B cell (primary cell): ENCODE results near the gene FCGBP. TPM values are rescaled to one million over a fixed set of nuclear protein-coding genes. Genes with fewer than 3 reads are reported as not detected.

Experiments
- ATAC-seq: fragments of 200-7000 bp; cut with Tn5 transposase; one replicate; pipeline ENCODE4 v1.10.0; 2021; ENCODE audit warnings: low read depth, mild to moderate bottlenecking, moderate number of reproducible peaks, moderate library complexity
- CTCF ChIA-PET: fragments of 350-600 bp; sonication (Branson Sonifier 250); formaldehyde crosslinking; loops from one replicate; lab custom pipeline; 2021; ENCODE audit warnings: antibody characterized with exemption, inconsistent platforms; lab: Charles Lee
- POLR2A ChIA-PET: fragments of 350-600 bp; sonication (Branson Sonifier 250); formaldehyde crosslinking; loops from one replicate; lab custom pipeline; 2021; ENCODE audit warnings: antibody characterized with exemption; lab: Charles Lee
- DNase-seq: peaks from one replicate; pipeline ENCODE4 v3.0.0; 2013
- H2AFZ ChIP-seq: 2 replicates; pipeline ENCODE4 v1.6.1; 2012; ENCODE audit warnings: mild to moderate bottlenecking, low read depth, low read length; ENCODE audit not compliant: insufficient read depth, poor library complexity, severe bottlenecking
- H3K27ac ChIP-seq, 2 donors: 1 replicate in 1 of 2; 2 replicates in 1 of 2; pipeline ENCODE4 v1.5.1; 2012 to 2013; ENCODE audit warnings: low read length in 2 of 2, mild to moderate bottlenecking in 2 of 2, moderate library complexity in 1 of 2
- H3K27me3 ChIP-seq, 4 experiments: fragments of 200-600 bp in 1 of 4; sonication (generic) in 1 of 4; replicated peaks in 1 of 4; 1 replicate in 2 of 4; 2 replicates in 2 of 4; pipeline versions ENCODE4 v1.6.1 to v1.7.0; 2013 to 2016; ENCODE audit warnings: low read length in 3 of 4, mild to moderate bottlenecking in 2 of 4, mixed read lengths in 1 of 4, moderate library complexity in 1 of 4; ENCODE audit not compliant: insufficient read depth in 4 of 4, control insufficient read depth in 3 of 4; ENCODE audit errors: control extremely low read depth in 1 of 4
- H3K36me3 ChIP-seq, 2 experiments: replicated peaks in 1 of 2; 1 replicate in 1 of 2; 2 replicates in 1 of 2; pipeline versions ENCODE4 v1.6.1 to v1.7.1; 2013; ENCODE audit warnings: low read length in 1 of 2; ENCODE audit not compliant: insufficient read depth in 2 of 2, control insufficient read depth in 1 of 2; ENCODE audit errors: control extremely low read depth in 1 of 2, extremely low read depth in 1 of 2
- H3K4me1 ChIP-seq, 2 donors: fragments of 200-600 bp in 1 of 2; sonication (generic) in 1 of 2; 1 replicate in 1 of 2; 2 replicates in 1 of 2; pipeline versions ENCODE4 v1.5.1 to v1.6.1; 2013 to 2017; ENCODE audit warnings: low read length in 2 of 2; ENCODE audit not compliant: control insufficient read depth in 2 of 2, insufficient read depth in 2 of 2
- H3K4me2 ChIP-seq: replicated peaks from 2 replicates; pipeline ENCODE3; 2012; ENCODE audit warnings: mild to moderate bottlenecking, low read depth, low read length; ENCODE audit not compliant: poor library complexity, severe bottlenecking
- H3K4me3 ChIP-seq, 5 experiments: fragments of 200-600 bp in 1 of 5; sonication (generic) in 1 of 5; 1 replicate in 3 of 5; 2 replicates in 2 of 5; pipeline versions ENCODE4 v1.5.1 to v1.7.0; 2011 to 2016; ENCODE audit warnings: low read length in 4 of 5, mild to moderate bottlenecking in 4 of 5, low read depth in 2 of 5, control low read depth in 1 of 5, moderate library complexity in 1 of 5; ENCODE audit not compliant: insufficient read depth in 1 of 5; ENCODE audit errors: control extremely low read depth in 1 of 5, extremely low read depth in 1 of 5
- H3K79me2 ChIP-seq: fragments of 200-600 bp; sonication (generic); one replicate; pipeline ENCODE4 v1.6.0; 2016; ENCODE audit warnings: low read length; ENCODE audit not compliant: control insufficient read depth, insufficient read depth
- H3K9ac ChIP-seq: fragments of 200-600 bp; sonication (generic); 2 replicates; pipeline ENCODE4 v1.6.1; 2017; ENCODE audit warnings: mild to moderate bottlenecking, low read length, moderate library complexity
- H3K9me3 ChIP-seq, 3 donors: one replicate each; pipeline versions ENCODE4 v1.6.1 to v1.7.1; 2013; ENCODE audit warnings: low read length in 2 of 3; ENCODE audit not compliant: control insufficient read depth in 2 of 3, insufficient read depth in 1 of 3; ENCODE audit errors: control extremely low read depth in 1 of 3
- H4K20me1 ChIP-seq: 2 replicates; pipeline ENCODE4 v1.6.0; 2012; ENCODE audit warnings: mild to moderate bottlenecking, low read length; ENCODE audit not compliant: insufficient read depth, control insufficient read depth, poor library complexity, severe bottlenecking
- H3K27ac Mint-ChIP-seq: one replicate; pipeline ENCODE4 v1.8.0; 2021; ENCODE audit warnings: mixed read lengths
- H3K27me3 Mint-ChIP-seq: one replicate; pipeline ENCODE4 v1.8.0; 2021; ENCODE audit warnings: mixed read lengths
- H3K4me1 Mint-ChIP-seq: one replicate; pipeline ENCODE4 v1.8.0; 2021; ENCODE audit warnings: mixed read lengths
- H3K4me3 Mint-ChIP-seq: one replicate; pipeline ENCODE4 v1.8.0; 2021; ENCODE audit warnings: mixed read lengths
- H3K9me3 Mint-ChIP-seq: one replicate; pipeline ENCODE4 v1.8.0; 2022; ENCODE audit warnings: mixed read lengths; ENCODE audit not compliant: insufficient read depth
- EZH2 ChIP-seq: IDR thresholded peaks from 2 replicates; pipeline ENCODE4 v1.6.1; 2012; ENCODE audit warnings: borderline replicate concordance, low read depth, mild to moderate bottlenecking, moderate library complexity, low read length; ENCODE audit not compliant: insufficient read depth, poor library complexity, severe bottlenecking
- WGBS: methylation state at CpG from one replicate; pipeline ENCODE4 v1.1.5; 2013; ENCODE audit warnings: missing lambda C conversion rate; ENCODE audit not compliant: insufficient coverage; 5-methylcytosine and 5-hydroxymethylcytosine counted together
- intact Hi-C: fragments of 100-400 bp; cut with micrococcal nuclease; formaldehyde crosslinking; loops from one replicate; pipeline ENCODE4 v1.10.0; 2022
- polyA plus RNA-seq: library from polyadenylated mRNA; depleted of rRNA; stranded (reverse); fragments of >200 nt; gene quantifications from 2 replicates; pipeline ENCODE4 v1.2.3, GENCODE V29; 2012
- total RNA-seq, 2 donors: library from RNA; stranded (reverse); fragments of 120-200 nt in 1 of 2; gene quantifications; 1 replicate in 1 of 2; 2 replicates in 1 of 2; pipeline versions ENCODE4 v1.2.3 to v1.2.4, GENCODE V29; 2013 to 2022
- TF ChIP-seq, protein P1 (sequence below): fragments of 200-600 bp; IDR thresholded peaks from one replicate; pipeline ENCODE4 v1.8.0; 2022; ENCODE audit warnings: antibody characterized with exemption, mild to moderate bottlenecking

Gene FCGBP
- total and polyA plus RNA-seq, 2 donors (not counting 1 experiment from before 2014, with no cell fraction given) = 5.7 to 22.9 TPM

DNA sequence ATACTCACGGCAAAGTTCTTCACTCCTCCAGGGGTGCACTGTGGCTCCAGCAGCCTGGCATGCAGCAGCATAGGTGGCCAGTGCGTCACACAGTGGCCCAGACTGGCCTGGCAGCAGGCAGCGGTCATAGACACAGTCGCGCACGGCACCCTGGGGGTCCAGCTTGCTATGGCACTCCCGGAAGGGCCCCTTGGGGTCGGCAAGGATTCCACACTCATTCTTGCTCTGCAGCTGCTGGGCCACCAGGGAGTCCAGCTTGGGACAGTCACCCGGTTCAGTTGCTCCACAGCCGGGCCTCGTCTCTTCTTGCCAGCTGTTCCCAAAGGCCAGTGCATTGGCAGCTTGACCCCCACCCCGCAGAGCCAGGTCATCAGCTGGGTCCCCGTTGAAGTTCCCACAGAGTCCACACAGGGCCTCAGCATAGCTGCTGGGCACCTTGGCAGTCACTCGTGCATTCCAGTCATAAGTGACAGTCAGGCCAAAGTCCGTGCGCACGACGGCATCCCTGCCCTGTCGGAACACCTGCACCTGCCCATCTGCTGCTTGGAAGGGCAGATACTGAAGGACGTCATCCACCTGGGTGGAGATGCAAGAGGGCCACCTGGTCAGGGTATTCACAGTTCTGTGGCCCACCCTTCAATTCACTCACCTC is 20.6 kb downstream of the FCGBP start:
- H3K4me2 ChIP-seq = no peak overlapping the region
- DNase-seq (no peak), ATAC-seq (no peak)
- no peak overlapping the region for H2AFZ ChIP-seq
- H3K36me3 ChIP-seq = peaks cover 0 to 2% of the 10 kb centered on the region in 2 experiments
- H3K27ac ChIP-seq = no peak overlapping the region
- peaks cover 0 to 10% of the 10 kb centered on the region in 2 donors for H3K4me1 ChIP-seq
- no peaks in the 10 kb centered on the region for H3K9me3 ChIP-seq
- no peak overlapping the region for H3K27ac Mint-ChIP-seq
- H3K4me3 Mint-ChIP-seq = no peak overlapping the region
- H3K4me1 Mint-ChIP-seq = peaks cover 8% of the 10 kb centered on the region
- H3K79me2 ChIP-seq = no peaks in the 10 kb centered on the region
- ChIA-PET CTCF (interaction anchor here (4.7 kb wide), 1 partner anchor 56 kb away, joined by 26 read pairs; the partner anchor contains the start of gene PSMC4), POLR2A (no interaction called here)
- H3K4me3 ChIP-seq = no peak overlapping the region
- no peaks in the 10 kb centered on the region for H3K27me3 ChIP-seq
- TF ChIP-seq, protein P1, sequence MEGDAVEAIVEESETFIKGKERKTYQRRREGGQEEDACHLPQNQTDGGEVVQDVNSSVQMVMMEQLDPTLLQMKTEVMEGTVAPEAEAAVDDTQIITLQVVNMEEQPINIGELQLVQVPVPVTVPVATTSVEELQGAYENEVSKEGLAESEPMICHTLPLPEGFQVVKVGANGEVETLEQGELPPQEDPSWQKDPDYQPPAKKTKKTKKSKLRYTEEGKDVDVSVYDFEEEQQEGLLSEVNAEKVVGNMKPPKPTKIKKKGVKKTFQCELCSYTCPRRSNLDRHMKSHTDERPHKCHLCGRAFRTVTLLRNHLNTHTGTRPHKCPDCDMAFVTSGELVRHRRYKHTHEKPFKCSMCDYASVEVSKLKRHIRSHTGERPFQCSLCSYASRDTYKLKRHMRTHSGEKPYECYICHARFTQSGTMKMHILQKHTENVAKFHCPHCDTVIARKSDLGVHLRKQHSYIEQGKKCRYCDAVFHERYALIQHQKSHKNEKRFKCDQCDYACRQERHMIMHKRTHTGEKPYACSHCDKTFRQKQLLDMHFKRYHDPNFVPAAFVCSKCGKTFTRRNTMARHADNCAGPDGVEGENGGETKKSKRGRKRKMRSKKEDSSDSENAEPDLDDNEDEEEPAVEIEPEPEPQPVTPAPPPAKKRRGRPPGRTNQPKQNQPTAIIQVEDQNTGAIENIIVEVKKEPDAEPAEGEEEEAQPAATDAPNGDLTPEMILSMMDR = no peak
- TF ChIP-seq EZH2 = no peak
- H3K9ac ChIP-seq = no peak overlapping the region
- H3K27me3 Mint-ChIP-seq = peaks cover 3% of the 10 kb centered on the region
- H4K20me1 ChIP-seq = no peaks in the 10 kb centered on the region
- WGBS = 92% methylated on average over 20 of the region's 20 CpGs
- H3K9me3 Mint-ChIP-seq = no peaks in the 10 kb centered on the region
- intact Hi-C loops = no loop called here

DNA sequence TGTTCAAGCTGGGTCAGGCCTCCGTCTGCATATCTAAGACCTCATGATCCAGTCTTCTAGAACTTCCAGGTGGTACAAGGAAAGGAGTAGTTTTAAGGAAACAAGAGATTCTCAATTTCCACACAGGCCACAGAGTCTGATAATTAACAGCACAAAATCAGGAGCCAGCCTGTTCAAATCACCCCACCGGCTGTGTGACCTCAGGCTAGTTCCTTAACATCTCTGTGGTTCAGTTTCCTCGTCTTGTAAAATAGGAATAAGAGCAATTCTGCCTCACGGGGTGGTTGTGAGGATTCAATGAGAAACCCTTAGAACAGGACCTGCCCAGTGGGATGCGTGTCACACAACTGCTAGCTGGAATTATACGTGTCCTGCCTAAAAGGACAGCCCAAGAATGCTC is 25.6 kb downstream of the FCGBP start:
- Histone ChIP-seq H3K4me2 (no peak overlapping the region), H2AFZ (no peak overlapping the region), H3K79me2 (no peaks in the 10 kb centered on the region), H4K20me1 (no peaks in the 10 kb centered on the region), H3K9ac (no peak overlapping the region), H3K27me3 (no peaks in the 10 kb centered on the region), H3K4me3 (no peak overlapping the region), H3K4me1 (peaks cover 0 to 8% of the 10 kb centered on the region in 2 donors), H3K36me3 (no peaks in the 10 kb centered on the region), H3K27ac (no peak overlapping the region), H3K9me3 (no peaks in the 10 kb centered on the region)
- 91% methylated on average over 3 of the region's 6 CpGs for WGBS
- no peaks in the 10 kb centered on the region for H3K27me3 Mint-ChIP-seq
- intact Hi-C loops = no loop called here
- CTCF ChIA-PET = no interaction called here
- peaks cover 9% of the 10 kb centered on the region for H3K4me1 Mint-ChIP-seq
- TF ChIP-seq EZH2 = no peak
- TF ChIP-seq, protein P1 = no peak
- H3K27ac Mint-ChIP-seq = no peak overlapping the region
- no peak overlapping the region for H3K4me3 Mint-ChIP-seq
- no peaks in the 10 kb centered on the region for H3K9me3 Mint-ChIP-seq
- POLR2A ChIA-PET = interaction anchor here (0.5 to 0.7 kb wide), 2 partner anchors 17 to 33 kb away, joined by 3 to 6 read pairs; no protein-coding TSS in a partner anchor
- DNase-seq (no peak), ATAC-seq (no peak)
